ENCODE results near the gene TSHZ2. TPM values are rescaled to one million over a fixed set of nuclear protein-coding genes. Genes with fewer than 3 reads are reported as not detected.

The TSHZ2 gene
- total RNA-seq, 6 experiments from 2014 or later, result 14.2 to 28.1 (median 21.0) TPM

DNA sequence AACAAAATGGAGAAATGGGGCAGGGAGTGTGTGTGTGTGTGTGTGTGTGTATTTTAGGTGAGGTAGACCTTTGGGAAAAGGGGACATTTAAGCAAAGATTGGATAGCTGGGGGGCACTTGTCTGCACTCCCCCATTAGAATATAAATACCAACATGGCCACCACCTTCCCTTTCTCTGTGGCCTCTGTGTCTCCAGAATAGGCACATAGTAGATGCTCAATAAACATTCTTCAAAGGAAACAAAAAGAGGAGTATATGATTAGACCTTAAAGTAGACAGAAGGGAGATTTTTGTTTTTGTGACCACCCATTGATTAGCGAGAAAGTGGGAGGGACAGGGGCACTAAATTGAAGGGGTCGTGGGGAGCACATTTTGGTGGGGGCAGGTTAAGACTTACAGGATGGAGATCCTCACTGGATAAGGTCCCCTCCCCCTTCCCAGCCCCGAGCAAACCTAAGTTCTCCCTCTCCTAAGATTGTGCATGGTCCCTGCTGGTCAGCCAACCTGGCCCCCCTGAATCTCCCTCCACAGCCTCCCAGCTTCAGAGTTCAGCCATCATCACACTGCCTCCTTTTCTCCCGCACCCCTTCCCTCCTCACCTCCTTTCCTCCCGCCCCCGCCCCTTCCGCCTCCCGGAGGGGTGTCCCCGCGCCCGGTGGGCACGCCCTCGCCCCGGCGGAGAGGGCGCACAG, 514 bp upstream of the TSHZ2 start:
- Histone ChIP-seq H3K27me3 (no peaks in the 10 kb centered on the region), H3K4me3 (peak overlapping the region; percentile 54 to 67 (median 58)), H3K27ac (peak overlapping the region; percentile 56 to 96 (median 67)), H3K36me3 (no peaks in the 10 kb centered on the region), H3K9me3 (no peaks in the 10 kb centered on the region), H3K4me1 (peaks cover 0 to 8% (median 0%) of the 10 kb centered on the region in 4 donors)
- TF ChIP-seq POLR2A (IDR thresholded peaks at IDR 0.05), result no peak
- TF ChIP-seq, protein P1, sequence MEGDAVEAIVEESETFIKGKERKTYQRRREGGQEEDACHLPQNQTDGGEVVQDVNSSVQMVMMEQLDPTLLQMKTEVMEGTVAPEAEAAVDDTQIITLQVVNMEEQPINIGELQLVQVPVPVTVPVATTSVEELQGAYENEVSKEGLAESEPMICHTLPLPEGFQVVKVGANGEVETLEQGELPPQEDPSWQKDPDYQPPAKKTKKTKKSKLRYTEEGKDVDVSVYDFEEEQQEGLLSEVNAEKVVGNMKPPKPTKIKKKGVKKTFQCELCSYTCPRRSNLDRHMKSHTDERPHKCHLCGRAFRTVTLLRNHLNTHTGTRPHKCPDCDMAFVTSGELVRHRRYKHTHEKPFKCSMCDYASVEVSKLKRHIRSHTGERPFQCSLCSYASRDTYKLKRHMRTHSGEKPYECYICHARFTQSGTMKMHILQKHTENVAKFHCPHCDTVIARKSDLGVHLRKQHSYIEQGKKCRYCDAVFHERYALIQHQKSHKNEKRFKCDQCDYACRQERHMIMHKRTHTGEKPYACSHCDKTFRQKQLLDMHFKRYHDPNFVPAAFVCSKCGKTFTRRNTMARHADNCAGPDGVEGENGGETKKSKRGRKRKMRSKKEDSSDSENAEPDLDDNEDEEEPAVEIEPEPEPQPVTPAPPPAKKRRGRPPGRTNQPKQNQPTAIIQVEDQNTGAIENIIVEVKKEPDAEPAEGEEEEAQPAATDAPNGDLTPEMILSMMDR (IDR thresholded peaks at IDR 0.05), result no peak
- WGBS (ENCODE audit: insufficient coverage, low coverage, low lambda C conversion rate, missing lambda C conversion rate), result 13% methylated on average over 12 of the region's 16 CpGs
- no peak for DNase-seq
- intact Hi-C loops (cut with DNase I), result no loop called here
- no peak for ATAC-seq

DNA sequence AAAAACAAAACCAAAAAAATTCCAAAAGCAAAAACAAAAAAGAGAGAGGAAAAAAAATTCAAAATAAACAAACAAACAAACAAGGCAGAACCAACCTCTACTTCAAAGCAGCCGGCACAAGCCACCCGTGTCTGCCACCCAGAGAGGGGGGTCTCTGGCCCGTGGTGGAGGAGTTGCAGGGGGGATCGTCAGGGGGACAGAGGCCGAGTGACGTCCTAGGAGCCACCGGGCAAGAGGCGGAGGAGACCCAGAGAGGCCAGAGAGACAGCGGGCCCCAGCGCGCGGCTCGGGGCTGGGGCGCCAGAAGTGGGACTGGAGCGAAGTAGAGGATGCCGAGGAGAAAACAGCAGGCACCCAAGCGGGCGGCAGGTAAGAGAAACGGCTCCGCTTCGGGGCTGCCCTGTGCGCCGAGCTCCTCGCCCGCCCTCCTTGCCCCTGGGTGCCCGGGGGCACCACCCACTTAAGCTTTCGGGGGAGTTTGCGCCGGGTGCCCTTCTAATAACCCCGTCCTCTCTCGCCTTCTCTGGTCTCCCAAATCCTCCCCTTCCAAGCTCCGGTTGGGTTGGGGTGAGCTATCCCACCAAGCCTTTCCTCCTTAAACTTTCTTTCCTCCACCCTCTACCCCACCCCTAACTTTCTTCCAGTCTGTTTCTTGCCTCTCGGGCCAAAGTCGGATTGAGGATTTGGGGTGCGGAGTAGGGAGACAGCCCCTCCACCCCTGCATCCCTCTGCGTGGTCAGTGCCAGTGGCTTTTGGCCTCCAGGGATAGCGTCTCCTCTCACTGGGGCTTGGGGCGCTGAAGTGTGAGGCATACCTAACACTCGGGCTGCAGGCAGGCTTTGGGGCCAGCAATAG, 1.0 kb downstream of the TSHZ2 start:
- intact Hi-C loops (cut with DNase I), result no loop called here
- Histone ChIP-seq H3K4me1 (peaks cover 0 to 8% (median 0%) of the 10 kb centered on the region in 4 donors), H3K9me3 (no peaks in the 10 kb centered on the region), H3K27me3 (no peaks in the 10 kb centered on the region), H3K4me3 (peak overlapping the region; percentile 54 to 67 (median 58)), H3K27ac (peak overlapping the region; percentile 90 to 96 (median 95)), H3K36me3 (no peaks in the 10 kb centered on the region)
- DNase-seq (peak; percentile 43 to 66 (median 61)), ATAC-seq (peak; percentile 50 to 68 (median 60))
- TF ChIP-seq, protein P1 (IDR thresholded peaks at IDR 0.05), result no peak
- TF ChIP-seq POLR2A (IDR thresholded peaks at IDR 0.05), result peak; percentile 70
- 5% methylated on average over 22 of the region's 39 CpGs for WGBS (ENCODE audit: insufficient coverage, low coverage, low lambda C conversion rate, missing lambda C conversion rate)

DNA sequence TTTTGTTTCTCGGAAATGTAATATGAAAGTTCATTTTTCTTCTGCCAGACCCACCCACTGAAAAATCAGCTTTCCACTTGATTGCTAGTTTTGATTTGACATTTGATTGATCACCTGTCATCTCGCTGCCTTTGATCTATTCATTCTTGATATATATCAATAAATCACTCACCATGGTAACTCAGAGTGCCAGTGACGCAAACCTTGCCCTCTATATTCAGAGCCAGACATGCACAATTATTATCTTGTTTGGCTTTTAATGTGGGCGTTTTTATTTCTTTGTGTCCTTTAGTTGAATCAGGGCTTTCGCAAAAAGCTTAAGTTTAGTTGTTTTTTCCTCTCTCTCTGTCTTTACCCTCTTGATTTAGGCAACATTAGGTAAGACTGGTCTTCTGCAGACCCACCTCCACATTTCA, 2.0 kb downstream of the TSHZ2 start:
- ATAC-seq (peak in 3 of 4 donors; percentile 11 to 28 (median 20)), DNase-seq (peak in 1 of 3 donors; percentile 20)
- Histone ChIP-seq H3K4me3 (peak overlapping the region; percentile 54 to 67 (median 58)), H3K27me3 (no peaks in the 10 kb centered on the region), H3K27ac (peak overlapping the region; percentile 90 to 96 (median 95)), H3K4me1 (peaks cover 0 to 8% (median 0%) of the 10 kb centered on the region in 4 donors), H3K36me3 (no peaks in the 10 kb centered on the region), H3K9me3 (no peaks in the 10 kb centered on the region)
- TF ChIP-seq, protein P1 (IDR thresholded peaks at IDR 0.05), result no peak
- TF ChIP-seq POLR2A (IDR thresholded peaks at IDR 0.05), result no peak
- intact Hi-C loops (cut with DNase I), result no loop called here
- WGBS (ENCODE audit: insufficient coverage, low coverage, low lambda C conversion rate, missing lambda C conversion rate), result 10% methylated on average over 5 of the region's 5 CpGs

DNA sequence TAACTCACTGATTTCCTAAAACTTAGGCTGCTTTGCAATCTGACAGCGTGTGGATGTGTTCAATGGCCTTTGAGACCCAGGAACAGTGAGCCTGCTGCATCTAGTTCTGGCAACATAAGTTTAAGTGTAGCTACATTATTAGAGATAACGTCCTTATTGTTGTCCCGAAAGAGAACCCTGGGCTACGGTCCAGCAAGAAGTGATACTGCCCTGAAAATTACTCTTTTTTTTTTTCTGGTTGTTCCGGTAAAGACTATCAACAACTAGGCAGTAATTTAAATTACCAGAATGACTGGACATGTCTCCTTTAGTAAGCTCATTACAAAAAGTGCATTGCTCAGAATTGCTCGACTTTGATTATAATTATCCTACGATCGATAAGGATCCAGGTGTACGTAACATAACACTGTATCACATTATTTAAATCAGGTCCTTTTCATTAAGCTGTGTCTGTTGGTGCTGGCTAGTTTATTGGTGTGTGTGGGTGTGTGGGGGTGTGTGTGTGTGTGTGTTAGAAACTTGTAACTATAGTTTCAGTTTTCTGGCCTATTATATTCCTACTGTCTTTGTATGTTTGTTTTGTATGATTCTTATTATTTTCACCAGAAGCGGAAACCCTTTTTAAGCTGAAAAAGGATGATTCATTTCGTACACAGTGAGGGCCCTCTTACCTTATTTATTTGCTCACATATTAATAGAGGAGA, 3.0 kb downstream of the TSHZ2 start:
- Histone ChIP-seq H3K4me1 (peaks cover 0 to 8% (median 0%) of the 10 kb centered on the region in 4 donors), H3K36me3 (no peaks in the 10 kb centered on the region), H3K27me3 (no peaks in the 10 kb centered on the region), H3K4me3 (peak overlapping the region; percentile 54 to 67 (median 58)), H3K27ac (peak overlapping the region; percentile 90 to 96 (median 95)), H3K9me3 (no peaks in the 10 kb centered on the region)
- intact Hi-C loops (cut with DNase I), result no loop called here
- TF ChIP-seq POLR2A (IDR thresholded peaks at IDR 0.05), result no peak
- TF ChIP-seq, protein P1 (IDR thresholded peaks at IDR 0.05), result no peak
- peak in 2 of 4 donors; percentile 9 to 31 for ATAC-seq
- DNase-seq, result peak in 1 of 3 donors; percentile 27
- 29% methylated on average over 11 of the region's 11 CpGs for WGBS (ENCODE audit: insufficient coverage, low coverage, low lambda C conversion rate, missing lambda C conversion rate)
